Measurements from ENCODE around the gene MICOS13. TPM values are rescaled to one million over a fixed set of nuclear protein-coding genes. Genes with fewer than 3 reads are reported as not detected.

Gene MICOS13
- total RNA-seq, 1 donor from 2014 or later = 59.1 TPM

DNA sequence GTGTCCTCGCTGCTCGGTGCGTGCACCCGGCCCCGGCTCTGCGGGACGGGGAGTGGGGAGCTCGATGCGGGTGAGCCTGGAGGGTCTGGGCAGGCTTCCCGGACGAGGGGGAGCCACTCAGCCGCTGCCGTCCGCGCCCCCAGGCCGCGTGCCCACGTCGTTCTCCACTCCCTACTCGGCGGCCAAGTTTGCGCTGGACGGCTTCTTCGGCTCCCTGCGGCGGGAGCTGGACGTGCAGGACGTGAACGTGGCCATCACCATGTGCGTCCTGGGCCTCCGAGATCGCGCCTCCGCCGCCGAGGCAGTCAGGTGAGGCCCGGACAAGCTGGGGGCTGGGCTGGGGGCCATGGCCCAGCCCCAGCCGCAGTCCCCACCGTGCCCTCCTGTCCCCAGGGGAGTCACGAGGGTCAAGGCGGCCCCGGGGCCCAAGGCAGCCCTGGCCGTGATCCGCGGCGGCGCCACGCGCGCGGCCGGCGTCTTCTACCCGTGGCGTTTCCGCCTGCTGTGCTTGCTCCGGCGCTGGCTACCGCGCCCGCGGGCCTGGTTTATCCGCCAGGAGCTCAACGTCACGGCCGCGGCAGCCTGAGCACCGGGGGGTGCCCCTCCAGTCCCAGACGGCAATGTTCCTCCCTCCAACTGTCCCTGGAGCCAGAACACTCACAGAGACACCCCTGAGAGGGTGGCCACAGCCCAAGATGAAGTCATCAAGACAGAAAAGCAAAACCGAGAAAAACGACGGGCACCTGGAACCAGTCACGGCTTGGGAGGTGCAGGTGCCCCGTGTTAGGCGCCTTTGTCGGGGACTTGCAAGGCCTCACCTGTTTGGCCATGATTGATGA, 7.3 kb upstream of the MICOS13 start:
- no peak for ATAC-seq

DNA sequence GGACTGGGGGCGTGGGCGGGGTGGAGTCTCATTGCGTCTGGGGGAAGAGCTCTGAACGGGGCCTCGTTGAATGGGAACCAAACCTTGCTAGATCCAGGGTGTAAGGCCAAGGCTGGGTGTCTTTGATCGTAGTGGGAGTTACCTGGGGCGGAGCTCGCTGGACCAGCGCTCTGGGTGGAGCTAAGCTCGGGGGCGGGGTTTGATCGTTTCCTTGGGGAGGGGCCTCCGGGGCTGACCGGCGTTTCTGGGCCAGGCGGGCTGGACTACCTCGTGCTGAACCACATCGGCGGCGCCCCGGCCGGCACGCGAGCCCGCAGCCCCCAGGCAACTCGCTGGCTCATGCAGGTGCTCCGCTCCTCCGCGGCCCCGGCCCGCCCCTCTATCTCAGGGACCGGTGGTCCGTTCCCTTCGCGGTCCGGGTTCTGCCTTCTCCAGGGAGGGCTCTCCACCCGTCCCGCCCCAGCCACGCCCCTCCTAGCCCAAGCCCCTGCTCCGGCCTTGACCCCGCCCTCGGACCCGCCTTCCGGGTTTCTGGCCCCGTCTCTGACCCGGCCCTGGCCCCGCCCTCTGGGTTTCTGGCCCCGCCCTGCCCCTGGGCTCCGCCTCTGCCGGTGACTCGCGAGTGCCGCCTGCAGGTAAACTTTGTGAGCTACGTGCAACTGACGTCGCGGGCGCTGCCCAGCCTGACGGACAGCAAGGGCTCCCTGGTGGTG, 6.5 kb upstream of the MICOS13 start:
- ATAC-seq = peak; percentile 83

DNA sequence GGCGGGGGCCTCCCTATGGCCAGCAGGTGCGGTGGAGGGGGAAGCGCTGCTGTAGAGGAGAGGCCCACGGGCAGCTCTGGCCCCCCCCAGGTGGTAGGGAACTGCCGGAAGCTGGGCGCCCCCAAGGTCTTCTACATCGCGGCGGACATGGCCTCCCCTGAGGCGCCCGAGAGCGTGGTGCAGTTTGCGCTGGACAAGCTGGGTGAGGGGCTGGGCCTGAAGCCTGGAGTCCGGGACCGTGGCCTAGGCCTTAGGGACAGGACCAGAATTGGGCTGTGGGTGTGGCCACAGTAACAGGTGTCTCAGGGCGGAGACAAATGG, 6.0 kb upstream of the MICOS13 start:
- ATAC-seq = no peak

DNA sequence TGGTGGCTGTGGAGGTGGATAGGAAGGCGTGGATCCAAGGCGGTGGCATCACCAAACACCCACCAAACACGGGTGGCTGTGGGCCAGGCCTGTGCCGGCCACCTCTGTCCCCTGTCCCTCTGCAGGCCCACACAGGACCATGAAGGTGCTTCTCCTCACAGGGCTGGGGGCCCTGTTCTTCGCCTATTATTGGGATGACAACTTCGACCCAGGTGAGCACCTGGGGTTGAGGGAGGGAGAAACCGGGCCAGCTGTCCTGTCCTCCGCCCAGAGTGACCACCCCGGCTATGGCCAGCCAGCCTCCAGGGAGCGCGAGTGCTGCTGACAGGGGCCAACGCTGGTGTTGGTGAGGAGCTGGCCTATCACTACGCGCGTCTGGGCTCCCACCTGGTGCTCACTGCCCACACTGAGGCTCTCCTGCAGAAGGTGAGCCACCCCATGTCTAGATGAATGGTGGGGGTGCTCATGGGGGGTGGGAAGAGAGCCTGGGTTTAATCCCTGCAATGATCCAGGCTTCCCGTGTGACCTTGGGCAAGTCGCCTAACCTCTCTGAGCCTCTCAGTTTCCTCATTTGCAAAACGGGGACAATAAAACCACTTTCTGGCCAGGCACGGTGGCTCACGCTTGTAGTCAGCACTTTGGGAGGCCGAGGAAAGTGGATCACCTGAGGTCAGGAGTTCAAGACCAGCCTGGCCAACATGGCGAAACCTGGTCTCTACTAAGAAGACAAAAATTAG, 4.5 kb upstream of the MICOS13 start:
- no peak for ATAC-seq

DNA sequence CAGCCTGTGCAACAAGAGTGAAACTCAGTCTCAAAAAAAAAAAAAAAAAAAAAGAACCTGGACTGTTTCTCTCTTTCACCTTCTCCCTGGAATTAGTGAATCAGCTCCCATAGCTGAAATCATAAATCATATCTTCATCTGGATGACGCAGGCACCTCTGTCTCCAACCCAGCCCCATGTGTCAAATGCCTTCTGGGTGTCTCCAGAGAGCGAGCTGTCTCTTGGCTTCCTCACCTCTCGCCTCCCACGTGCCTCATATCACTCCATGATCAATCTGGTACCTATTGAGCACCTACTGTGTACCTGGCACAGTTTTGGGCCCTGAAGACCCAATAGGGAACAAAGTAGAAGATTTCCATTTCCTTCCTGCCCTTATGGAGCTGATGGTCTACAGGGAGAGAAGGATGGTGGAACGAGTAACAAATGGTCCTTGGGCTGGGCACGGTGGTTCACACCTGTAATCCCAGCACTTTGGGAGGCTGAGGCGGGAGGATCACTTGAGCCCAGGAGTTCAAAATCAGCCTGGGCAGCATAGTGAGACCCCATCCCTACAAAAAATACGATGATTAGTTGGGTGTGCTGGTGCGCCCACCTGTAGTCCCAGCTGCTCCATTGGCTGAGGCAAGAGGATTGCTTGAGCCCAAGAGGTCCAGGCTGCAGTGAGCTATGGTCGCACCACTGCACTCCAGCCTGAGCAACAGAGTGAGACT, 3.0 kb upstream of the MICOS13 start:
- ATAC-seq = no peak

DNA sequence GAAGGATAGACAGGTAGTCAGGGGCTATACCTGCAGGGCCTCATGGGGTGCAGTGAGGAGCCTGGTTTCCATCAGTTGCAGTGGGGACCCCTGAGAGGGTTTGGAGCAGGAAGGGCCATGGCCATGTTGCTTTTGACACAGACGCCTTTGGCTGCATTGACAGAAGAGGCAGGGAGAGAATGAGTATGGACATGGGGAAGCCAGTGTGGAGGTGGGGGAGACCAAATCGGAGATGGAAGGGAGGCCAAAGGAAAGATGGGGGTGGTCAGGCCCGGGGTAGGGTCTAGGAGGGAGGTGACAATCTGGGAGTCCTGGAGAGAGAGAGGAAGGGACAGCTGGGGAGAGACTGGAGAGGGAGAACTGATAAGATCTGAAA, 1.8 kb upstream of the MICOS13 start:
- ATAC-seq = no peak

DNA sequence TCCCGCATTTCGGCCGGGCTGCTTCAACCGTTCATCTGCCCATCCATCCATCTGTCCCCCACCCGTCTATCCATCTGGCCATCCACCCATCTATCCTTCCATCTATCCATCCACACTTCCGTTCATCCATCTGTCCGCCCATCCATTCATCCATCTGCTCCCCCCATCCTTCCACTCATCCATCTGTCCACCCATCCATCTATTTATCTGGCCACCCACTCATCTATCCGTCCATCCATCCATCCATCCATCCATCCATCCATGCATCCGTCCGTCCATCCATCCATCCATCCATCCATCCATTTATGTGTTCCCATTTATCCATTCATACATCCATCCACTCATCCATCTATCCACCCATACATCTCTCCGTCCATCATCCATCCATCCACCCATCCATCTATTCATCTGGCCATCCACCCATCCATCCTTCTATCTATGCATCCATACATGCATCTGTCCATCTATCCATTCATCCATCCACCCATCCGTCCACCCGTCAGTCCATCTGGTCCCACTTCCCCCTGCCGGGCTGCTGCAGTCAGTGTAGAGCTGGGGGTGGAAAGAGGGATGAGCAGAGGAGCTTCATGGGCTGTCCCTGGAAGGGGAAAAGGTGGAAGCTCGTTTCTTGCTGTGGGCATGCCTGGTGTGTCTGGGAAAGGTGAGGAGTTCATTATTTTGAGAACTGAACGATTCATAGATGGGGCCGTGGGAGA, 1.2 kb upstream of the MICOS13 start:
- no peak for ATAC-seq

DNA sequence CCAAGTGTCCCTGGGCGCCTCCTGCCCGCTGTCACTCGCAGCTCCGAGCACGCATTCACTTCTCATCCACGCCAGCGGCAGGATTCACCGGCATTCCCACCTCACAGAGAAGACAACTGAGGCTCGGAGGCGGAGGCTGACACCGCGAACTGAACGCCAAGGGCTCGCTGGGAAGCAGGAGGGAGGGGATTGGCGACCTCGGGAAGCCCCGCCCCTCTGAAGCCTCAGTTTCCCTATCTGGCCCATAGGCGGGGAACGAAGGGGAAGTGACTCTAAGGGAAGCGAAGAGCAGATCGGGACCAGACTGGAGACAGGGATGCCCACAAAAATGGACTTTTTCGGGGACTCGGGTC, 256 bp downstream of the MICOS13 start:
- peak; percentile 1 for ATAC-seq

DNA sequence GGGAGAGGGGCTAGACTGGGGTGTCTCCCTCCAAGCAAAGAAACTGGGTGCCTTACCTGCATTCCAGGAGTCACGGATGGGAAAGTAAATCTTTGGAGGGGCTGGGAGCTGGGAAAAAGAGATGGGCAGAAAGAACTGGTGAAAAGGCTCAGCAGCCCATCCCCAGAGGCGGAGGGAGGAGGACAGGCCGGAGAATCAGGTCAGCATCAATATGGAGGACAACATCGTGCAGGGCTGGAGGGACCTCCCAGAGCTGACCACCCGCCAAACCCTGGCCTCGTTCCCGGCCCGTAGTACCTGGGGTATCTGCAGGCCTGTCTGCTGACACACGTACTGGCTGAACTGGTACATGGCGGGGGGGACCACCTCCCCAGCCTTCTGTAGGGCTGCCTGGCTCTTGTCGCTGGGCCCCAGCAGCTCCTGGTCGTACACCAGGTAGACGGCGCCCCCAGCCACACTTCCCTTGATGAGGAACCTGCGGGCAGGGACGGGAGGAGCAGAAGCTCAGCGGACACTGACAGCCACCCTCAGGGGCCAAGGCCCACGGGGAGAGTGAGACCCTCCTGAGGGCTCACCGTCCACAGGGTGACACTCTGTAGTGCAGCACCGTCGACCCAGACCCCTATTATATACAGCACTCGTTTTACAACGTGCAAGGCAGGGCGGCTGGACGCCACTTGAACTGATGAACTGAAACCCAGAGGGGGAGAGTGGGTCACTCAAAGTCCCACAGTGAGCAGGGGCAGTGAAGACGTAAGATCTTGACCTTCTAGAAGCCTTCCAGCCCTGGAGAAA, 830 bp downstream of the MICOS13 start:
- ATAC-seq = peak; percentile 3

DNA sequence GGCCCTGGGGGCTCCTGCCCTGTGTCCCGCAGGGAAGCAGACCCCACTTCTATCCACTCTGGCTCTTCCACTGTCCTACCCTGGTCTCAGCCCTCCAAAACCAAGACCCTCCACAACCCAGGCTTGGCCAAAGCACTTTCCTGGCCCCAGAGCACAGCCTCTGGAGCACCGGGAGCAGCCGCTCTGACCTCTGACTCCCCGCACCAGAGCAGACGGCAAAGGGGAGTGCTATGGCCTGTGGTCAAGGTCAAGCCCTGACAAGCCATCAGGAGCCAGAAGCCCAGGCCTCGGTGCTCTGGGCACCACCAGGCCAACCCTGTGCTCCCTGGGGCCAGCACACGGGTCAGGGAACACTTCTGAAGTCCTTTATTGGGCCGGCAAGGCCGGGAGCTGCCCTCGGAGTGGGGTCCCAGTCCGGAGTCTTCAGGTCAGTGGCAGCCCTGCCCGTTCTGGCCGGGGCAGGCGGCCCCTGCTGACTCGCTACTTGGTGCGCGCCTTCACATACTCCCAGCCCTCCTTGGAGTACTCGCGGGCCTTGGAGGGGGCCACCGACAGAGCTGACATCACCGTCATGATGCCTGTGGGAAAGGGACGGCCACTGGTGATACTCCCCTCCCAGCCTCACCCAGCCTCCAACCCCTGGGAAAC, 2.1 kb downstream of the MICOS13 start:
- ATAC-seq = no peak

DNA sequence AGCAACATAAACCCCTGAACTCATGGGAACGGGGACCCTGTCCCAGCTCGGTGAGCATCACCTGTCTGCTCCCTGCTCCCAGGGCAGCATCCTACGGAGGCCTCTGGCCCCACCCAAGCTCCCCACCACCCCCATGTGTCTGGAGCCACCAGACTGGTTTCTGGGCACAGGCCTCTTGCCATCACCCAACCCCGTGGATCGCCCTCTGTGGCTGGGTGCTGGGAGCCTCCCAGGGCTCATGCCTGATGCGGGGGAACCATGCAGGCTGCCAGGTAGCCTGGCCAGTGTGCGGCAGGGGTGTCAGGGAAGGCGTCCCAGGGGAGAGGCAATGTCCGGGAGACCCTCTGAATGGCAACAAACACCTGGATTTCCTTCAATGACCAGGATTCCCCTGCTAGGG, 2.7 kb downstream of the MICOS13 start:
- no peak for ATAC-seq

DNA sequence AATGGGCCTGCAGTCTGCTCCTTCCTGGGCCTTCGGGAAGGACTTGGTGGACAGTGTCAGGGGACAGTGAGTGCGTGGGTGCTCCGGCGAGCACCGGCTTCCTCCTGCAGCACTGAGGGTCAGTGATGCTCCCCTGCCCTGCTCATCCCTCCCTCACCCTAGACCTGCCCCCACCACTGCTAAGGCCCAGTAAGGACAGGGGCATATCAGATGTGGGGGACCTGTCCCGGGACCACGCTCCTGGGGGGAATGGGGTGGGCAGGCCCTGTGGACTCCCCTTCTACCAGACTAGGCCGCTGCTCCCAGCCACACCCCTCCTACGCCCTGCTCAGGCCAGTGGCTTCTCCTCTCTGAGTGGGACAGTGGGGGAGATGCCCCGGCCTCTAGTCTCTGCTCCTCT, 3.2 kb downstream of the MICOS13 start:
- ATAC-seq = no peak

DNA sequence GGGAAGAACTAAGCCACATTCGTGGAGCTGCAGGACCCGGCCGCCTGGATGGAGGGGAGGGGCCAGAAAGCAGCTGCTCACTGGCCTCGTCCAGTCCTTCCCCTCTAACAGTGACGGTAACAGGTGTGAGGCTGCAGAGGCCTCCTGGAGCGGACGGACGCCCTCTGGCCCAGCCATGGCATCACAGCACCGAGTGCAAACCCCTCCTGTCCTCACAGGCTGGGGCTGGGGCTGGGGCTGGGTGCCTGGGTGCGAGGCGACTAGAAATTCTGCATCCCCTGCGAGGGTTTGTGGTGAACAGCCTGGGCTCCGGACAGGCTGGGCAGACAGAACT, 3.6 kb downstream of the MICOS13 start:
- no peak for ATAC-seq

DNA sequence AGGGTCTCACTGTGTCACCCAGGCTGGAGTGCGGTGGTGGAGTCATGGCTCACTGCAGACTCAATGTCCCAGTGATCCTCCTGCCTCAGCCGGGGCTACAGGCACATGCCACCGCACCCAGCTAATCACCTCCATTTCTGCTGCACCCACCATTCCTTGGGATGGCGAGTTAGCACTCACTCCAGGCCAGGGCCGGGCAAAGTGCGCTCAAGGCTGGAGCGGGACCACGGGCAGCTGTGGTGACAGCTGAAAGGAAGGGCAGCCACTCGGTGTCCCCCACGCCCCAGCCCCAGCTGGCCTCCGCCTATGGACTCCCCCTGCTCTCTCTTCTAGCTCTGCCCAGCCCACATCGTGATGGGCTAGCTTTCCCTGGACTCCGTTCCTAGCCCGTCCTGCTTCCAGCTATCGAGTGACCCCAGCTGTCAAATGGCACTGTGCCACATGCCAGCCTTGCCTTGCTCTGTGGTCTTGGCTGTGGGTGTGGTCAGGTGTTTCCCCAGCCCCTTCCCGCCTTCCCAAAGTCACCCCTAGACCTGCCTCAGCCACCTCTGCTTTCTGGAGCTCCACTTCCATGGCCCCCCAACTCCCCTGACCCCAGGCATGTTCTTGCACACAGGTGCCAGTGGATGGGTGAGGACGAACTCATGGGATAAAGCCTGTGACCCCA, 4.1 kb downstream of the MICOS13 start:
- no peak for ATAC-seq

DNA sequence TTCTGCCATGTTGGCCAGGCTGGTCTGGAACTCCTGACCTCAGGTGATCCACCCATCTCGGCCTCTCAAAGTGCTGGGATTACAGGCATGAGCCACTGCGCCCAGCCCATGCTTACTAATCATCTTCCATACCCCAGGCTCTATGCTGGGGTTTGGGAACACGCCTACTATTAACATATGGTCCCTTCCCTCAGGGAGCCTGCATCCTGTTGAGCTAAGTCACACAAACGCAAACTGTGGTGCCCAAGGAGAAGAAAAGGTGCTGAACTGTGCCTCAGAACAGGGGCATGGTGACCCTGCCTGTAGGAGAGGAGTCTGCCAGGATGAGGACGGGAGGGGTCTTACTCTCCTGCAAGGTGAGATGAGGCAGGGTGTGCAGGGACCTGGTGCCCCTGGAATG, 5.6 kb downstream of the MICOS13 start:
- ATAC-seq = peak; percentile 4

DNA sequence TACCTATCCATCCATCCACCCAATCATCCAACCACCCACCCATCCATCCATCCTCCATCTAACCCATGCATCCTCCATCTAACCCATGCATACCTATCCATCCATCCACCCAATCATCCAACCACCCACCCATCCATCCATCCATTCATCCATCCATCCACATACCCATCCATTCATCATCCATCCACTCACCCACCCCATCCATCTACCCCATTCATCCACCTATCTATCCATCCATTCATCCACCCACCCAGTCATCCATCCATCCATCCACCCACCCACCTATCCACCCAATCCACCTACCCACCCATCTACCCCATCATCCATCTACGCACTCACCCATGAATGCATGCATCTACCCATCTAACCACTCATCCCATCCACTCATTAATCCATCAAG, 6.6 kb downstream of the MICOS13 start:
- no peak for ATAC-seq

DNA sequence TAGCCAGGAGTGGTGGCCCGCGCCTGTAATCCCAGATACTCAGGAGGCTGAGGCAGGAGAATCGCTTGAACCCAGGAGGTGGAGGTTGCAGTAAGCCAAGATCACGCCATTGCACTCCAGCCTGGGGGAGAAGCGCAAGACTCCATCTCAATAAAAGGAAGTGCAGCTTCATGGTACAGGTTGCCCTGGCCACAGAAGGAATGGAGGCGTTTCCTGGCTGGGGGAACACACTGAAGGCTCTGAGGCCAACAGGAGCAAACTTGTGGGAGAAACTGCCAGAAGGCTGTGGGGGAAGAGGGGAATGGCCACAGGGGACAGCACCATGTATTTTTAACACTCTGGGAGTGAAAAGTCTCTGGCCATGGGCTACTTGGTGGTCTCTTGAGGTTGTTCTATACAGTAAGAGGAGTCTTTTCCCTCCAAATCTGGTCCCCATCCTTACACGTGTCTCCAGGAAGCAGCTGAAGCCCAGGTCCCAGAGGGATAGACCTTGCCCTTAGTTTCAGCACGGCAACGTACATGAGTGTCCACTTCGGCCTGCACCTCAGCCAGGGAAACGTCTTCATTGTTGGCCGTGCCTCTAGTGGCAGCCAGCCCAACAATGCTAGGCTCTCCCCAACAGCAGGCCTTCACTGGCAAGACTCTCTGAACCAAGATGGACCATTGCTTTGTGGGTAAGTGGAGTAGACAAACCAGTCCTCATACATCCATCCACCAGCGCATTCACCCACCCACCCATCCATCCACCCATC, 7.4 kb downstream of the MICOS13 start:
- ATAC-seq = no peak

DNA sequence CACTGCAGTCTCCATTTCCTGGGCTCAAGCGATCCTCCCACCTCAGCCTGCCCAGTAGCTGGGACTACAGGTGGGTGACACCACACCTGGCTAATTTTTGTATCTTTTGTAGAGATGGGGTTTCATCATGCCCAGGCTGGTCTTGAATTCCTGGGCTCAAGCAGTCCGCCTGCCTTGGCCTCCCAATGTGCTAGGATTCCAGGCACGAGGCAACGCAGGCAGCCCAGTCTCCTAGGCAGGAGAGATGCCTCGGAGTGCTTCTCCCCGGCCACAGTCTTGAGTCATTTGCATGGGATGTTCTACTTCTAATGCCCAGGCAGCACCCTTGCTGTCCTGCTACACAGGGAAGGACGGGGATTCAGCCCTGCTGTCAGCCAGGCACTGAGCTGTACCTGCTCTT, 8.7 kb downstream of the MICOS13 start:
- ATAC-seq = no peak

DNA sequence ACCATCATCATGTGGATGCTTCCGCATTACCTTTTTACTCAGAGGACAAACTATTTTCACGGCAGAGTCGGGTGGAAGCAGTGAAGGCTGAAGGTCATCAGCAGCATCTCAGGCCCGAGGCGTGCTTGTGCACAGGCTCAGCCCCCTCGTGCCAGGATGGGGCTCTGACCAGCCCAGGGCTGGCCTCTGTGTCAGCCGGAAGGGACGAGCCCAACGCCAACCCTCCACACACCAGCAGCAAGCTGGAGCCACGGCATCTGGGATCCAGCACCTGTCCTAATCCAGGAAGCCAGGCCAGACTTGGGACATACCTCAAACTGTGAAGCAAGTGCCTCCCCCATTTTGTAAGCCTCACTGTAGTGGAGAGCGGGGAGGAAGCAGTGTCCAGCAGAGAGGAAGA, 11.1 kb downstream of the MICOS13 start:
- no peak for ATAC-seq

DNA sequence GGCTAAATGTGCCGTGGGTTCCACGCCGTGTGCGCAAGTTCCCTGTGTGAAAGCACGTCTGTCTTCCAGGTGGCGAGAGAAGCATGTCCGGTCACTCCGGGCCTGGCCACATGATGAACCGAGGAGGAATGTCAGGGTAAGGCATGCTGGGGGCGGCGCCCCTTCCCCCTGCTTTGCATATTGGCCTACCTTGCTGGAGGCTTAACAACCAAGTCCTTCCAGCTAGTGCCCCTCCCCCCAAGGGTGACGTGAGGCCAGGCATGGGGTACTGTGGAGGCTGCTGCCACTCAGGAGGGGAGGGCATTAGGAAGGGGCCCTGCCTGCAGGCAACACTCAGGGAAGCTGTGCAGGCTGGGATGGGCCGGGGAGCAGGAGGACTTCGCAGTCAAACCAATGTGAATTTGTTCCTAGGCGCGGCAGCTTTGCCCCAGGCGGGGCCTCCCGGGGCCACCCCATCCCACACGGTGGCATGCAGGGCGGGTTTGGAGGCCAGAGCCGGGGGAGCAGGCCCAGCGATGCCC, 12.5 kb downstream of the MICOS13 start:
- peak; percentile 30 for ATAC-seq
